Memory B cell (primary cell): Measurements from ENCODE around the gene GDPD4.

ENCODE experiments used
- ATAC-seq: fragments of 150-1000 bp; cut with Tn5 transposase; 2 replicates; pipeline ENCODE4 v1.10.0; 2021; ENCODE audit warnings: low read depth, mild to moderate bottlenecking, moderate library complexity
- DNase-seq, 2 donors: peaks; one replicate each; pipeline ENCODE4 v3.0.0; 2022; ENCODE audit warnings: low spot score in 2 of 2
- H3K27ac Mint-ChIP-seq: one replicate; pipeline ENCODE4 v1.8.0; 2022; ENCODE audit warnings: mild to moderate bottlenecking, moderate library complexity, mixed read lengths
- H3K27me3 Mint-ChIP-seq: one replicate; pipeline ENCODE4 v1.8.0; 2022; ENCODE audit warnings: mixed read lengths
- H3K36me3 Mint-ChIP-seq: one replicate; pipeline ENCODE4 v1.8.0; 2022; ENCODE audit warnings: mild to moderate bottlenecking, mixed read lengths
- H3K4me1 Mint-ChIP-seq: one replicate; pipeline ENCODE4 v1.8.0; 2022; ENCODE audit warnings: mixed read lengths
- H3K4me3 Mint-ChIP-seq: one replicate; pipeline ENCODE4 v1.8.0; 2022; ENCODE audit warnings: mild to moderate bottlenecking, moderate library complexity, mixed read lengths
- H3K9me3 Mint-ChIP-seq: one replicate; pipeline ENCODE4 v1.8.0; 2022; ENCODE audit warnings: mixed read lengths

GDPD4 gene

DNA sequence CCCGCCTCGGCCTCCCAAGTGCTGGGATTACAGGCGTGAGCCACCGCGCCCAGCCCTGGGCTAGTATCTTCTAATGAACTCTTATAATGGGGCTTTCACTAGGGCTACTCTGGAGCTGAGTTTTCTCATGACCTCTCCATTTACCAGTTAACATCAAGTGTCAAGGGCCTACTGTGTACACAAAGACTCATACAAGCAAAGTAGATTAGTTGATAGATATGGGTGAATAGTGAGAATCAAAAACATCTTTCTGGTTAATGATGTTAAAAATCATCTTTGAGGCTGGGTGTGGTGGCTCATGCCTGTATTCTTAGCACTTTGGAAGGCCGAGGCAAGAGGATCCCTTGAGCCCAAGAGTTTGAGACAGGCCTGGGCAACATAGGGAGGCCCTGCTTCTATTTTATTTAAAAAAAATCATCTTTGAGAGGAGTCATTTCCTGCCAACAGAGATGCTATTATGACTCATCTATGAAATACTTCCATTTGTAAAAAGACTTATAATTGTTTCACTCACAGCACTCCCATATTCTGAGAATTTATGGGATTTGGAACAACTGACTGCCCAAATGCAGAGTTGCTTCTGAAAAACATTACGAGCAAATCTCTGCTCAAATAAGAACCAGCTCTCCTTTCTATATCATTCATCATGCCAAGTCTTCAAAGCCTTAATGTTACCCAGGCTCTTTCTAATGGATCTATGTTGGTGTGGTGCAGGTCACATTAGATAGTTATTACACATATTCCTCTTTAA, 57.0 kb downstream of the GDPD4 start:
- no peak for ATAC-seq
- no peaks in the 10 kb centered on the region for H3K27me3 Mint-ChIP-seq
- no peaks in the 10 kb centered on the region for H3K36me3 Mint-ChIP-seq
- DNase-seq = no peak
- no peaks in the 10 kb centered on the region for H3K4me1 Mint-ChIP-seq
- peaks cover 5% of the 10 kb centered on the region for H3K9me3 Mint-ChIP-seq
- no peak overlapping the region for H3K4me3 Mint-ChIP-seq
- no peak overlapping the region for H3K27ac Mint-ChIP-seq

DNA sequence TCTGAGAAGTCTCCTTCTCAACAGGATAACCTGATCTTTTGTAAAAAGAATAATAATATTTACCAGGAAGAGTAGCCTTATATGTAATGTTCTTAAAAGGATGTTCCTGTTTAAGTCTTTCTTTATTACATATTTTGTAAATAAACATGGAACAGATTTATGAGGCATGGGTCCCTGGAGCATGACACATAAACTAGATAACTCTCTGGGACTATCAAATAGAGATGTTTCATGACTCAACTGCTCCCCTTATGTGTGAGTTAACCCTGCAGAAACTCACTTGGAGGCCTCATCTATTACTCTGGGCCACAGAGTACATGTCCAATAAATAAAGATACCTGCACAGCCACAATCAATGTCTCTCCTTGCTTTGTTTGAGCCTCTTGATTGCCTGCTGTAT, 64.6 kb downstream of the GDPD4 start:
- no peak overlapping the region for H3K27ac Mint-ChIP-seq
- peaks cover 12% of the 10 kb centered on the region for H3K27me3 Mint-ChIP-seq
- ATAC-seq = no peak
- no peak for DNase-seq
- H3K4me3 Mint-ChIP-seq = no peak overlapping the region
- no peaks in the 10 kb centered on the region for H3K4me1 Mint-ChIP-seq
- peaks cover 5% of the 10 kb centered on the region for H3K9me3 Mint-ChIP-seq
- H3K36me3 Mint-ChIP-seq = no peaks in the 10 kb centered on the region

DNA sequence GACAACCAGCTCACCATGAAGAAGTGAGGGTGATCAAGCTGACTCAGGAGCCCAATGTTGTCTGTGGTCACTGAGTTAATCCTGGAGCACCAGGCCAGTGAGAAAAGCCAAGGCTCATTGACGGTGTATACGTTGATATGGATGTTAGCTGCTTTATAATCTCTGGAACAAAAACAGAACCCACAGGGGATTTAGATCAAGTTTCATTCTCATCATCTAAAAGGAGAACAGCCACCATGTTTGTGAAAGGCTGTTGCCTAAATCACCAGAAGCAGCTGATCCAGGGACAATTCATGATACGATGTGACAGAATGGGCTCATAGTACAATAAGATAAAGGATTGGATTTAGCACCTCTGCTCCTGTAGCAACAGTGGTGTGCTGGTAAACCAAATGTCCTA, 68.5 kb downstream of the GDPD4 start:
- ATAC-seq = no peak
- no peaks in the 10 kb centered on the region for H3K9me3 Mint-ChIP-seq
- peaks cover 13% of the 10 kb centered on the region for H3K27me3 Mint-ChIP-seq
- H3K27ac Mint-ChIP-seq = no peak overlapping the region
- H3K4me3 Mint-ChIP-seq = no peak overlapping the region
- no peaks in the 10 kb centered on the region for H3K4me1 Mint-ChIP-seq
- no peak for DNase-seq
- H3K36me3 Mint-ChIP-seq = no peaks in the 10 kb centered on the region

DNA sequence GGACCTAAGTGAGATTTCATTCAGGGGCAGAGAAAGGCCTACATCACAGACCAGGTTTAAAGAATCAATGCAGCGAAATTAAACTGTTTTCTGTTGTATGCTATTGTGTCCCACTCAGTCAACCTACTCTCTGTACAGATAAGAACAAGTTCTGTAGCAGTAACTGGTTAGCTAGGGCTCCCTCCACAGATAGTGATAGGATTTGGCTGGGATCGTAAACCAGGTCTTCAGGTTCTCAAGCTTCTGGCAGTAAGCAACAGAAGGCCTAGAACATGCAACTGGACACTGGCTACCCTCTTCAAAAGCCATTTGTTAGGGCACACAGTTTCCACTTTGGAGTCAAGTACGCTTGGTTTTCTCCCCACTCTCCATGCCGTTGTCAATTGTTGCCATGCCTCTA, 69.2 kb downstream of the GDPD4 start:
- Mint-ChIP-seq H3K4me1 (no peaks in the 10 kb centered on the region), H3K4me3 (no peak overlapping the region), H3K36me3 (no peaks in the 10 kb centered on the region), H3K27ac (no peak overlapping the region), H3K9me3 (no peaks in the 10 kb centered on the region), H3K27me3 (peaks cover 14% of the 10 kb centered on the region)
- DNase-seq (no peak), ATAC-seq (no peak)

DNA sequence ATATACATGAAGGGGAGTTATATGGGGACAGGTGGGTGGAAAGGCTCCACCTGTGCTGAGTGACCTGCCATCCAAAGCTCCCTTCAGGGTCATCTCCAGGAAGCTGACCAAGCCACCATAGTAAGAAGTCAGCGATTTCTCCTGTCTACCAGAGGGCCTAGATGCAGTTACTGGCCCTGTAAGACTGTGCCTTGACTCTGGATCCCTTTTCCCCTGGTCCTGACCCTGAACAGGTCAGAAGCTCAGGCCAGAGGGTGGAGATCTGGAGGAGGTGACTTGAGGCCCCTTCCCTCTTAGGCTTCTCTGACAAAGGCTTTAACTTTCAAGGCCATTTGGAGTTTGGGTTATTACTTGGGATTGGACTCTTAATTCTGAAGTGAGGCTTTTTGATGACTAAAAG, 69.7 kb downstream of the GDPD4 start:
- Mint-ChIP-seq H3K9me3 (peaks cover 2% of the 10 kb centered on the region), H3K4me3 (no peak overlapping the region), H3K27me3 (peaks cover 18% of the 10 kb centered on the region), H3K4me1 (no peaks in the 10 kb centered on the region), H3K36me3 (no peaks in the 10 kb centered on the region), H3K27ac (no peak overlapping the region)
- ATAC-seq = no peak
- DNase-seq = no peak

DNA sequence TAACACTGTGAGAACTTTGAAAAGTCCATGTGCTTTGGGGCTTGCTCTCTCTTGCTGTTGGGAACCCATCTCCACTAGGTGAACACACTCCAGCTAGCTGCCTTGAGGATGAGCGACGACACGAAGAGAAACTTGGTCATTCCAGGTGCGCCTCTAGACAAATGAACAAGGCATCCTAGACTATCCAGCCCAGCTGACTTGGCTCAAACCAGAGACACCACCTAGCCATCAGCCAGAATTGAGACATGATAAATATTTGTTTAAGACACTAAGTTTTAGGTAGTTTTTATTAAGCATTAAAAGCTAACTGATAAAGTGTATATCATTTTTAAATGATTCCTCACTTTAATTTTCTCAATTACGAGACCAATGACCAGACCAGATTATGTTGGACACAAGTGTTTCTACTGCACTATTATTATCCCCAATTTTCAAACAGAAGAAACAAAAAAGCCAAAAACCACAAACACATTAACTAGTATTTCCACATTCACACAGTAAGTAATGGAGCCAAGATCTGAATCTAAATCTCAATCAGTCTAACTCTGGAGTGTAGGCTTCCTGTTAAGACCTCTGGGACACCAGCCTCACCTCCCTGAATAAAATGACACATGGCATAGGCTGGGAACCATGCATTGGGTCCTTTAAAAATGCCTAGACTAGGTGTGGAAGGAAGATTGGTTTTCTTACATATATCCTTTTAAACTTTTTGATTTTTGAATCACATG, 70.4 kb downstream of the GDPD4 start:
- H3K4me1 Mint-ChIP-seq = no peaks in the 10 kb centered on the region
- peaks cover 5% of the 10 kb centered on the region for H3K9me3 Mint-ChIP-seq
- DNase-seq (no peak), ATAC-seq (no peak)
- H3K27me3 Mint-ChIP-seq = peaks cover 17% of the 10 kb centered on the region
- no peak overlapping the region for H3K4me3 Mint-ChIP-seq
- no peaks in the 10 kb centered on the region for H3K36me3 Mint-ChIP-seq
- H3K27ac Mint-ChIP-seq = no peak overlapping the region

DNA sequence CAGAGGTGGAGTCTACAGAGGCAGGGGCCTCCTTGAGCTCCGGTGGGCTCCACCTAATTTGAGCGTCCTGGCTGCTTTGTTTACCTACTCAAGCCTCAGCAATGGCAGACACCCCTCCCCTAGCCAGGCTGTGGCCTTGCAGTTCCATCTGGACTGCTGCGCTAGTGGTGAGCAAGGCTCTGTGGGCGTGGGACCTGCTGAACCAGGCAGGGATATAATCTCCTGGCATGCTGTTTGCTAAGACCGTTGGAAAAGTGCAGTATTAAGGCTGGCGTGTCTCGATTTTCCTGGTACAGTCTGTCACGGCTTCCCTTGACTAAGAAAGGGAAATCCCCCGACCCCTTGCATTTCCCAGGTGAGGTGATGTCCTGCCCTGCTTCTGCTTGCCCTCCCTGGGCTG, 77.7 kb downstream of the GDPD4 start:
- no peaks in the 10 kb centered on the region for H3K36me3 Mint-ChIP-seq
- H3K4me3 Mint-ChIP-seq = no peak overlapping the region
- peaks cover 25% of the 10 kb centered on the region for H3K27me3 Mint-ChIP-seq
- DNase-seq (no peak), ATAC-seq (no peak)
- no peaks in the 10 kb centered on the region for H3K4me1 Mint-ChIP-seq
- H3K9me3 Mint-ChIP-seq = peaks cover 10% of the 10 kb centered on the region
- H3K27ac Mint-ChIP-seq = no peak overlapping the region

DNA sequence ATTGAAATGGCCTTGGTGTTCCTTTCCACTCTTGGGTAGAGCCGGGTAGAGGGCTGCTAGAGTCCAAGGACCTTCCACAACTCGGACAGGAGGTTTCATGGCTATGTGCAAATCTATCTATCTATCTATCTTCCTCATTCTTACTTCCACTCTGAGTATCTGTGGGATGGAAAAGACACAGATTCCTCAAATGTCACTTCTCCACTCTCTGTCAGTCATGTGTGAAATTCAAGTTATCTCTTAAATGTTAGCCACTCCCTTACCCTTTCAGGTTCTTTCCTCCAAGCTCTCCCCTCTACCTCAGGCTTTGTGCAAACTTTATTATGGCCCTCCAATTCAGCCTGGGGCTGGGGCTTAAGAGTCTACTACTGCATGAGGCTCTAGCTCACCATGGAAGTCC, 84.3 kb downstream of the GDPD4 start:
- Mint-ChIP-seq H3K9me3 (peaks cover 4% of the 10 kb centered on the region), H3K36me3 (no peaks in the 10 kb centered on the region), H3K27ac (no peak overlapping the region), H3K27me3 (peaks cover 6% of the 10 kb centered on the region), H3K4me3 (no peak overlapping the region), H3K4me1 (peaks cover 2% of the 10 kb centered on the region)
- ATAC-seq (no peak), DNase-seq (no peak)

DNA sequence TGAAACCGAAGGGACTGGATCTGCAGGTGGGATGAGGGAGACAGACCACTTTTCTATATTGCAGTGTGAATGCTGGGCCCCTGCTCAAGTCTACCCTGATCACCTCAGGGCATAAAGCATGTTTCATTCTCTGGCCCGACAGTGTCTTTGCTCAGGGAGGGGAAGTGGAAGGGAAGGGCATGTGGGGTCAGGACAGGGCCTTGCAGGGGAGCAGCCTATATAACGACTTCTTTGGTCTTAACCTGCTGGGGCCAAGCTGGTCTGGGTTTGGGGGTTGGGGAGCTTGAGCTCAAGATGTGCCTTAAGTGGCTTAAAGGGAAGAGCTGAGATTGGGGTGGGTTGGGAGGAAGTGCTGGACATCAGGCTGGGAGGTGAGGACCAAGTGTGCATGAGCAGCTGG, 86.4 kb downstream of the GDPD4 start:
- Mint-ChIP-seq H3K9me3 (peaks cover 3% of the 10 kb centered on the region), H3K4me3 (no peak overlapping the region), H3K4me1 (peaks cover 2% of the 10 kb centered on the region), H3K27ac (no peak overlapping the region), H3K36me3 (no peaks in the 10 kb centered on the region), H3K27me3 (peaks cover 4% of the 10 kb centered on the region)
- ATAC-seq = no peak
- DNase-seq = no peak

DNA sequence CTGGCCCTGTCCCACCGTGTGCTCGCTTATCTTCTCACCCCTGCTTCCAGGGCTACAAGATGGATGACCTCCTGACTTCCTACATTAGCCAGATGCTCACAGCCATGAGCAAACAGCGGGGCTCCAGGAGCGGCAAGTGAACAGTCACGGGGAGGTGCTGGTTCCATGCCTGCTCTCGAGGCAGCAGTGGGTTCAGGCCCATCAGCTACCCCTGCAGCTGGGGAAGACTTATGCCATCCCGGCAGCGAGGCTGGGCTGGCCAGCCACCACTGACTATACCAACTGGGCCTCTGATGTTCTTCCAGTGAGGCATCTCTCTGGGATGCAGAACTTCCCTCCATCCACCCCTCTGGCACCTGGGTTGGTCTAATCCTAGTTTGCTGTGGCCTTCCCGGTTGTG, 86.9 kb downstream of the GDPD4 start:
- H3K27ac Mint-ChIP-seq = no peak overlapping the region
- H3K27me3 Mint-ChIP-seq = peaks cover 8% of the 10 kb centered on the region
- H3K36me3 Mint-ChIP-seq = no peaks in the 10 kb centered on the region
- H3K9me3 Mint-ChIP-seq = no peaks in the 10 kb centered on the region
- ATAC-seq = no peak
- DNase-seq = no peak
- peaks cover 2% of the 10 kb centered on the region for H3K4me1 Mint-ChIP-seq
- no peak overlapping the region for H3K4me3 Mint-ChIP-seq

DNA sequence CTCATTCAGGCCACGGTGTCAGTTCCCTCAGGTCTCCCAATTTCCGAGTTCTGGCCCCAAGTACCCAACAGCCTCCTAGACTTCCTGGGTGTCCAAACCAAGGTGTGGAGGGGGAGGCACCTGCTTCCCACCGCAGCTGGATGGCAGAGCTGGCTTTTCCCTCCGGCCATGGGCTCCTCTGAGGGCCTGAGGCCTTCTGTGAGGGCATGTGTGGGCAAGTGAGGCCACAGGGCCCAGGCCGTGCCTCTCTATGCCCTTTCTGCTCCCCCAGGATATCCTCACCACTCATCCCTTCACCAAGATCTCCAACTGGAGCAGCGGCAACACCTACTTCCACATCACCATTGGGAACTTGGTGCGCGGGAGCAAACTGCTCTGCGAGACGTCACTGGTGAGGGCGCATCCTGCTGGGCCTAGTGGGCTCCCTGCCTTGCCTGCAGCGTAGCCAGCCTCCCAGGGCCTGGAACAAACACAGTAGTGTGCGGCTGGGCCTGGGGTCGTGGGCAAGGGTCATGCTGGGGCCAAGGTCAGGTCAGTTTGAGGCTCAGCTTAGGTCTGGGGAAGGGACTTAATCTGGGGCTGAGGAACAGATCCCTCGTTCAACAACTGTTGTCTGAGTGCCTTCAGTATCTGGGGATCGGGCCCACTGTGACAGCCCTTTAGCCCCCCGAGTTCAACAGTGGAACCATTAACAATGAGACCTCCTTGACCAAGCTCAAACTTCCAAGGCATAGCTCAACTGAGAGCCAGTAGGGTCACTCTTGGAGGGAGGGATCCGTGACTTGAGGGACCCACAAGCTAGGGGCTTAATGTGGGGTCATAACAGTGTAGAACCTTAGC, 87.7 kb downstream of the GDPD4 start:
- H3K4me3 Mint-ChIP-seq = no peak overlapping the region
- H3K27me3 Mint-ChIP-seq = peaks cover 10% of the 10 kb centered on the region
- no peaks in the 10 kb centered on the region for H3K36me3 Mint-ChIP-seq
- DNase-seq (peak in 1 of 2 donors; percentile 8), ATAC-seq (no peak)
- H3K4me1 Mint-ChIP-seq = peaks cover 2% of the 10 kb centered on the region
- no peak overlapping the region for H3K27ac Mint-ChIP-seq
- H3K9me3 Mint-ChIP-seq = no peaks in the 10 kb centered on the region

DNA sequence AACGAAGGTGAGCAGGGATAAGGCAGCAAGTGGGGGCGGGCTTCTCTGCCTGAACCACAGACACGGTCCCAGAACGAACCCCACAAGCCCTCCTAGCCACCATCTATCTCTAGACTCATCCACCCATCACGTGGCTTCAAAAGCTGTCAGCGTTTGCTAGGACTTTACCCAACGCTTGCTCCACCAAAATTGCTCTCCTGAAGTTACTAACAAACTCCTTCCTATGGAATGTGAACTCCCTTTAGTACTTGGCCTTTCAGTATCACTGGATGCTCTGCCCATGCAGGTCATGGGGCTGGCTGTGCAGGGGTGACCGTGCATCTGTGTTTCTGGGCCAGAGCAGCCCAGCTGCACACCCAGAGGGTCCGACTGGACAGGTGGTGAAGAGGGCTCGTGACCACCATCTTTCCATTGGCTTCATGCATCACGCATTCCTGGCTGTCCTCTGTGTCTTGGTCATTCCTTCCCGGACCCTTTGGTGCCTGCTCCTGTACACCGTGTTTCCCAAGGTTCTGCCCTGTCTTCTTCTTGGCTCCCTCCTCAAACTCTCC, 88.4 kb downstream of the GDPD4 start:
- H3K27me3 Mint-ChIP-seq = peaks cover 10% of the 10 kb centered on the region
- no peaks in the 10 kb centered on the region for H3K36me3 Mint-ChIP-seq
- no peak overlapping the region for H3K4me3 Mint-ChIP-seq
- H3K27ac Mint-ChIP-seq = no peak overlapping the region
- ATAC-seq (no peak), DNase-seq (no peak)
- no peaks in the 10 kb centered on the region for H3K9me3 Mint-ChIP-seq
- peaks cover 2% of the 10 kb centered on the region for H3K4me1 Mint-ChIP-seq

DNA sequence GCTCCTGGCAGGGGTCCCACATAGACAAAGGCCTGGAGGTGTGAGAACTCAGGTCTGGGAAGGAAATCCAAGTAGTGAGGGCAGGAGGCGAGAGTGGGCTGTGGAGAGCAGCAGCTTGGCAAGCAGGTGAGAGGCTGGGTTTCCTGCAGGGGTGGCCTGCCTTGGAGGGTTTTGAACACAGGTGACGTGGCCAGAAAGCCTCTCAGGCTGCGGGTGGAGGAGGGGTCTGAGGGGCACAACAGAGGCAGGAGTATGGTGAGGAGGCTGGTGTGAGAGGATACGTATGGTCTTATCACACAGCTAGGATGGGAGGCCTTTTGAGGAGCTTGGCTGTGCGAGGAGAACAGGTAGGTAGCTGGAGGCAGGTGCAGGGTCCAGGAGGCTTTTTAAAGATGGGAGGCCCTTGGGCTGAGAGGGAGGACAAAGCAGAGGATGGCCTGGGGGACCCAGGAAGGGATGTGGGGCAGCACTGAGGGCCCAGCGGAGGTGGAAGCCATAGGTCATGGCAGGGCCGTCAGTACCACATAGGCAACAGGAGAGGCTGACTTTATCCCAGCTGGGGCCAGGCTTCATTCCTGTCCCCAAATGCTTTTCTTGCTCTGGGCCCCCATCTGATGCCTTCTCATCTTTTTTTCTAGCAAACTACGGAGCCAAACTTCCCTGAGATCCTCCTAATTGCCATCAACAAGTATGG, 89.0 kb downstream of the GDPD4 start:
- DNase-seq (no peak), ATAC-seq (no peak)
- Mint-ChIP-seq H3K9me3 (no peaks in the 10 kb centered on the region), H3K4me3 (no peak overlapping the region), H3K36me3 (no peaks in the 10 kb centered on the region), H3K4me1 (peaks cover 2% of the 10 kb centered on the region), H3K27ac (no peak overlapping the region), H3K27me3 (peaks cover 10% of the 10 kb centered on the region)
